Neural progenitor cell (in vitro differentiated cells): ENCODE data around the gene CD34. TPM values are rescaled to one million over a fixed set of nuclear protein-coding genes. Genes with fewer than 3 reads are reported as not detected.

Source experiments
- DNase-seq: peaks from one replicate; pipeline ENCODE4 v3.0.0-alpha.2; 2016; ENCODE audit warnings: low spot score
- H2AFZ ChIP-seq: fragments of 200-600 bp; sonication (generic); replicated peaks from 2 replicates; pipeline ENCODE4 v1.6.1; 2016; ENCODE audit warnings: antibody characterized with exemption
- H3F3A ChIP-seq: fragments of 200-600 bp; sonication (generic); 2 replicates; pipeline ENCODE4 v1.6.1; 2016; ENCODE audit warnings: antibody characterized with exemption, low read depth
- H3K27ac ChIP-seq: fragments of 200-600 bp; sonication (generic); 2 replicates; pipeline ENCODE4 v1.5.1; 2016; ENCODE audit warnings: mild to moderate bottlenecking
- H3K27me3 ChIP-seq: fragments of 200-600 bp; sonication (generic); 2 replicates; pipeline ENCODE4 v1.6.1; 2016; ENCODE audit warnings: mild to moderate bottlenecking, moderate library complexity
- H3K36me3 ChIP-seq: fragments of 200-600 bp; sonication (generic); 2 replicates; pipeline ENCODE4 v1.5.1; 2016
- H3K4me1 ChIP-seq: fragments of 200-600 bp; sonication (generic); 2 replicates; pipeline ENCODE4 v1.6.1; 2016; ENCODE audit warnings: mixed run types
- H3K4me2 ChIP-seq: fragments of 200-600 bp; sonication (generic); 2 replicates; pipeline ENCODE4 v1.6.1; 2016
- H3K4me3 ChIP-seq: fragments of 200-600 bp; sonication (generic); 2 replicates; pipeline ENCODE4 v1.5.1; 2016
- H3K79me2 ChIP-seq: fragments of 200-600 bp; sonication (generic); 2 replicates; pipeline ENCODE4 v1.6.1; 2016; ENCODE audit warnings: low read depth
- H3K9ac ChIP-seq: fragments of 200-600 bp; sonication (generic); 2 replicates; pipeline ENCODE4 v1.6.1; 2016
- H3K9me3 ChIP-seq: fragments of 200-600 bp; sonication (generic); 2 replicates; pipeline ENCODE4 v1.5.1; 2016; ENCODE audit warnings: low read depth
- H4K20me1 ChIP-seq: fragments of 200-600 bp; sonication (generic); 2 replicates; pipeline ENCODE4 v1.6.1; 2016; ENCODE audit warnings: low read depth
- H3K27ac Mint-ChIP-seq: 3 replicates; pipeline ENCODE4 v1.8.0; 2021; ENCODE audit warnings: mixed read lengths
- H3K27me3 Mint-ChIP-seq: 2 replicates; pipeline ENCODE4 v1.8.0; 2022; ENCODE audit warnings: low read depth, mild to moderate bottlenecking, inconsistent platforms, moderate library complexity, mixed read lengths; ENCODE audit not compliant: insufficient read depth
- H3K36me3 Mint-ChIP-seq: 3 replicates; pipeline ENCODE4 v1.8.0; 2021; ENCODE audit warnings: mixed read lengths
- H3K4me1 Mint-ChIP-seq: 3 replicates; pipeline ENCODE4 v1.8.0; 2021; ENCODE audit warnings: mixed read lengths
- H3K4me3 Mint-ChIP-seq: 3 replicates; pipeline ENCODE4 v1.8.0; 2021; ENCODE audit warnings: mild to moderate bottlenecking, moderate library complexity, mixed read lengths
- H3K9me3 Mint-ChIP-seq: 3 replicates; pipeline ENCODE4 v1.8.0; 2020; ENCODE audit warnings: mixed read lengths
- EZH2 ChIP-seq: fragments of 200-600 bp; sonication (generic); IDR thresholded peaks from 2 replicates; pipeline ENCODE4 v1.6.1; 2017; ENCODE audit warnings: antibody characterized with exemption, mild to moderate bottlenecking, moderate library complexity
- EZH2phosphoT487 ChIP-seq: fragments of 200-600 bp; sonication (generic); IDR thresholded peaks from 2 replicates; pipeline ENCODE4 v1.6.1; 2017; ENCODE audit warnings: antibody characterized with exemption
- total RNA-seq: library from RNA; depleted of rRNA; stranded (reverse); fragments of >200 nt; gene quantifications from 2 replicates; pipeline ENCODE4 v1.2.3, GENCODE V29; 2015; ENCODE audit warnings: low replicate concordance
- TF ChIP-seq, protein P1 (sequence below): fragments of 200-600 bp; sonication (generic); IDR thresholded peaks from 2 replicates; pipeline ENCODE4 v1.5.1; 2017; ENCODE audit warnings: antibody characterized with exemption, mild to moderate bottlenecking

Gene CD34
- total RNA-seq, 1 donor from 2014 or later, result 0.43 TPM

DNA sequence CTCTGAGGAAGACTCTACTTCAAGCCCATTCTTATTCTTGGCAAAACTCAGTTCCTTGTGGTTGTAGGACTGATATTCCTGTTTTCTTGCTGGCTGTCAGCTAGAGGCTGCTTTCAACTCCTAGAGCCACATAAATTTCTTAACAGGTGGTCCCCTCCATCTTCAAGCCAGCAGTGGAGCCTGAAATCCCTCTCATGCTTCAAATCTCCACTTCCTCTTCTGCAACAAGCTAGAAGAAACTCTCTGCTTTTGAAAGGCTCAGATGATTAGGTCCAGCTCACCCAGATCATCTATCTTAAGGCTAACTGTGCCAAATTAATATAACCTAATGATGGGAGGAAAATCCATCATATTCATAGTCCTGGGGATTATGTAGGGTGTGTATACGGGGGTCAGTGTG is 43.2 kb upstream of the CD34 start:
- Histone ChIP-seq H3K79me2 (no peaks in the 10 kb centered on the region), H3F3A (no peaks in the 10 kb centered on the region), H3K4me3 (no peak overlapping the region), H3K9ac (no peak overlapping the region), H3K9me3 (no peaks in the 10 kb centered on the region), H2AFZ (no peak overlapping the region), H3K4me2 (no peak overlapping the region), H3K27ac (no peak overlapping the region), H4K20me1 (no peaks in the 10 kb centered on the region), H3K4me1 (peaks cover 6% of the 10 kb centered on the region), H3K27me3 (peaks cover 64% of the 10 kb centered on the region), H3K36me3 (no peaks in the 10 kb centered on the region)
- H3K4me3 Mint-ChIP-seq, result no peak overlapping the region
- H3K27me3 Mint-ChIP-seq, result peaks cover 6% of the 10 kb centered on the region
- H3K27ac Mint-ChIP-seq, result no peak overlapping the region
- no peaks in the 10 kb centered on the region for H3K36me3 Mint-ChIP-seq
- DNase-seq, result no peak
- H3K9me3 Mint-ChIP-seq, result no peaks in the 10 kb centered on the region
- no peaks in the 10 kb centered on the region for H3K4me1 Mint-ChIP-seq
- TF ChIP-seq, protein P1, sequence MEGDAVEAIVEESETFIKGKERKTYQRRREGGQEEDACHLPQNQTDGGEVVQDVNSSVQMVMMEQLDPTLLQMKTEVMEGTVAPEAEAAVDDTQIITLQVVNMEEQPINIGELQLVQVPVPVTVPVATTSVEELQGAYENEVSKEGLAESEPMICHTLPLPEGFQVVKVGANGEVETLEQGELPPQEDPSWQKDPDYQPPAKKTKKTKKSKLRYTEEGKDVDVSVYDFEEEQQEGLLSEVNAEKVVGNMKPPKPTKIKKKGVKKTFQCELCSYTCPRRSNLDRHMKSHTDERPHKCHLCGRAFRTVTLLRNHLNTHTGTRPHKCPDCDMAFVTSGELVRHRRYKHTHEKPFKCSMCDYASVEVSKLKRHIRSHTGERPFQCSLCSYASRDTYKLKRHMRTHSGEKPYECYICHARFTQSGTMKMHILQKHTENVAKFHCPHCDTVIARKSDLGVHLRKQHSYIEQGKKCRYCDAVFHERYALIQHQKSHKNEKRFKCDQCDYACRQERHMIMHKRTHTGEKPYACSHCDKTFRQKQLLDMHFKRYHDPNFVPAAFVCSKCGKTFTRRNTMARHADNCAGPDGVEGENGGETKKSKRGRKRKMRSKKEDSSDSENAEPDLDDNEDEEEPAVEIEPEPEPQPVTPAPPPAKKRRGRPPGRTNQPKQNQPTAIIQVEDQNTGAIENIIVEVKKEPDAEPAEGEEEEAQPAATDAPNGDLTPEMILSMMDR, result no peak
- TF ChIP-seq EZH2 (no peak), EZH2phosphoT487 (no peak)

DNA sequence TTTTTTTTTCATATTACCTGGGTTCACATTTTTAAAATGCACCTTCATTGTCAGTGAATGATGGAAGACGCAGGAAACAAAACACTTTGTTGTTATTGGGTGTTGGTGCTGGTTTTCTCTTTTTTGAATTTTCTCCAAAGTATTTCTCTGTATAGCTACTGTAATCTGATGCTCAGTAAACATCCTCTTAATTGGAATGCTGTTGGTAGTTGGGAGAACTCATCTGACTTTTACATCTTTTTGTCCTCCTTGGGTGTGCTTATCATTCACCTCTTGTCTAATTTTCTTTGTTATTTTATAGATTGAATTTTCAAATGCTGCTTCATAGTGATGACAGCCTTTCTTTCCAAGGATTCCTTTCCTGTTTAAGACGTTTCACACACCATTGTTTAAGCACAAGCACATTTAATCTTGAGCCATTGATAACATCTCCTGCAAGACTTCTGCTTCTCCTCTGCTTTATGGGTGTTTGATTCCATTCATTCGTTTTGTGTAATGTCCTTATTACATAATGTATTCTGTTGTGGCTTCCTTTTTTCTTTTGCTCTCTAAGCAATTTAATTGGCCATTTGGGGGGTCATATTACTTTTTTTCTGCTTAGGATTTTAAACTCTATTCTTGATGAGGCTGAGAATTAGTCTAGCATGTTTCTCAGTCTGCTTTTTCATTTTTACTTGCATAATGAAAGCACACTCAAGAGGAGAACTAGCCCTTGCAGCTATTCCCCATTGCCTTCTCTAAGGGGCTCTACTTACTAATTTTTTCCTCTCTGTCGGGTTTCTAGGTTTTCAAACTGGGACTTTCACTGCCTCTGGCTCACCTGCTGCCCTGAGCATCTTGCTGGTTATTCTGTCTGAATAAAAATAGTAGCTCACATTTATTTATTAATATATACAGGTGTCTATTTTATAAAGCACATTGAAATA is 42.0 kb upstream of the CD34 start:
- H3K27me3 ChIP-seq, result peaks cover 52% of the 10 kb centered on the region
- H3F3A ChIP-seq, result no peaks in the 10 kb centered on the region
- H3K9ac ChIP-seq, result no peak overlapping the region
- Mint-ChIP-seq H3K4me1 (no peaks in the 10 kb centered on the region), H3K27me3 (no peaks in the 10 kb centered on the region), H3K9me3 (no peaks in the 10 kb centered on the region), H3K36me3 (no peaks in the 10 kb centered on the region), H3K27ac (no peak overlapping the region), H3K4me3 (no peak overlapping the region)
- H3K4me3 ChIP-seq, result no peak overlapping the region
- no peaks in the 10 kb centered on the region for H4K20me1 ChIP-seq
- no peaks in the 10 kb centered on the region for H3K79me2 ChIP-seq
- DNase-seq, result no peak
- H3K4me2 ChIP-seq, result peak overlapping the region; percentile 1
- no peaks in the 10 kb centered on the region for H3K36me3 ChIP-seq
- H3K9me3 ChIP-seq, result no peaks in the 10 kb centered on the region
- H2AFZ ChIP-seq, result no peak overlapping the region
- TF ChIP-seq, protein P1, result no peak
- TF ChIP-seq EZH2phosphoT487, result no peak
- H3K27ac ChIP-seq, result no peak overlapping the region
- H3K4me1 ChIP-seq, result peaks cover 6% of the 10 kb centered on the region

DNA sequence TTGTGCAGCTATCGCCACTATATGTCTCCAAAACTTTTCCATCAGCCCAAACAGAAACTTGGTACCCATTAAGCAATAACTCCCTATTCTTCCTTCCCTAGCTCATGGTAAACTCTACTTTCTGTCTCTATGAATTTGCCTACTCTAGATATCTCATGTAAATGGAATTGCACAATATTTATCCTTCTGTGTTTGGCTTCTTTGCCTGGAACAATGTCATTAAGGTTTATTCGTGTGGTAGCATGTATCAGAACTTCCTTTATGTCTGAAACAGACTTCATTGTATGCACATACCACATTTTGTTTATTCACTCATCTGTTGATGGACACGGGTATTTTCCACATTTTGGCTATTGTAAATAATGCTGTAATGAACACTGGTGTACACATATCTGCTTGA is 40.7 kb upstream of the CD34 start:
- H3K4me1 Mint-ChIP-seq, result no peaks in the 10 kb centered on the region
- no peak for DNase-seq
- Histone ChIP-seq H3K4me1 (peaks cover 6% of the 10 kb centered on the region), H3K27me3 (peaks cover 40% of the 10 kb centered on the region), H3K9ac (no peak overlapping the region), H3F3A (no peaks in the 10 kb centered on the region), H3K79me2 (no peaks in the 10 kb centered on the region), H3K27ac (no peak overlapping the region), H3K4me2 (no peak overlapping the region), H3K9me3 (no peaks in the 10 kb centered on the region), H3K36me3 (no peaks in the 10 kb centered on the region), H4K20me1 (no peaks in the 10 kb centered on the region), H2AFZ (no peak overlapping the region), H3K4me3 (no peak overlapping the region)
- no peaks in the 10 kb centered on the region for H3K27me3 Mint-ChIP-seq
- no peak overlapping the region for H3K4me3 Mint-ChIP-seq
- TF ChIP-seq EZH2 (no peak), EZH2phosphoT487 (no peak)
- TF ChIP-seq, protein P1, result no peak
- H3K36me3 Mint-ChIP-seq, result no peaks in the 10 kb centered on the region
- no peaks in the 10 kb centered on the region for H3K9me3 Mint-ChIP-seq
- H3K27ac Mint-ChIP-seq, result no peak overlapping the region
